WTC11 (cell line): Measurements from ENCODE around the gene PREX1.

Source experiments
- ATF1 ChIP-seq: sonication (generic); formaldehyde crosslinking; IDR thresholded peaks from 2 replicates; pipeline ENCODE4 v1.8.1; 2023; ENCODE audit warnings: mild to moderate bottlenecking, moderate library complexity, missing genetic modification reagents
- ATF3 ChIP-seq: sonication (generic); formaldehyde crosslinking; conservative IDR thresholded peaks from 2 replicates; pipeline ENCODE4 v1.8.1; 2022; ENCODE audit warnings: mild to moderate bottlenecking, missing genetic modification reagents
- CTCF ChIP-seq: fragments of 200-600 bp; IDR thresholded peaks from 2 replicates; pipeline ENCODE4 v1.8.0; 2022; ENCODE audit warnings: antibody characterized with exemption
- IRF1 ChIP-seq: sonication (generic); formaldehyde crosslinking; IDR thresholded peaks from 2 replicates; pipeline ENCODE4 v1.8.0; 2023; ENCODE audit warnings: missing genetic modification reagents
- JUN ChIP-seq: sonication (generic); formaldehyde crosslinking; IDR thresholded peaks from 2 replicates; pipeline ENCODE4 v1.8.0; 2023; ENCODE audit warnings: mild to moderate bottlenecking, missing genetic modification reagents
- NFATC4 ChIP-seq: fragments of 250-450 bp; sonication (Bioruptor Pico); IDR thresholded peaks from 2 replicates; pipeline ENCODE4 v1.9.0; 2021; ENCODE audit warnings: mild to moderate bottlenecking
- NR1H2 ChIP-seq: sonication (generic); formaldehyde crosslinking; IDR thresholded peaks from 2 replicates; pipeline ENCODE4 v1.9.0; 2021; ENCODE audit warnings: mild to moderate bottlenecking, moderate library complexity, missing genetic modification reagents
- NR2C2 ChIP-seq: sonication (generic); formaldehyde crosslinking; IDR thresholded peaks from 2 replicates; pipeline ENCODE4 v1.8.0; 2022; ENCODE audit warnings: mild to moderate bottlenecking, missing genetic modification reagents
- TEAD4 ChIP-seq: sonication (generic); formaldehyde crosslinking; IDR thresholded peaks from 2 replicates; pipeline ENCODE4 v1.8.0; 2022; ENCODE audit warnings: mild to moderate bottlenecking, missing genetic modification reagents
- USF1 ChIP-seq: sonication (generic); formaldehyde crosslinking; IDR thresholded peaks from 2 replicates; pipeline ENCODE4 v1.8.0; 2022; ENCODE audit warnings: mild to moderate bottlenecking, missing genetic modification reagents
- USF2 ChIP-seq: sonication (generic); formaldehyde crosslinking; IDR thresholded peaks from 2 replicates; pipeline ENCODE4 v1.8.1; 2023; ENCODE audit warnings: mild to moderate bottlenecking, missing genetic modification reagents, moderate library complexity
- ZNF121 ChIP-seq: sonication (generic); formaldehyde crosslinking; IDR thresholded peaks from 2 replicates; pipeline ENCODE4 v1.8.0; 2023; ENCODE audit warnings: missing genetic modification reagents
- ZNF232 ChIP-seq: sonication (generic); formaldehyde crosslinking; IDR thresholded peaks from 2 replicates; pipeline ENCODE4 v1.8.0; 2022; ENCODE audit warnings: mild to moderate bottlenecking, missing genetic modification reagents
- ZNF423 ChIP-seq: fragments of 250-450 bp; sonication (Bioruptor Pico); IDR thresholded peaks from 2 replicates; pipeline ENCODE4 v2.1.2; 2022; ENCODE audit warnings: mild to moderate bottlenecking, moderate library complexity

- TF ChIP-seq ZNF121 (CRISPR knock-in tag), result no peak
- TF ChIP-seq JUN, result no peak
- no peak for TF ChIP-seq CTCF
- TF ChIP-seq TEAD4 (CRISPR knock-in tag), result no peak
- no peak for TF ChIP-seq ZNF232 (CRISPR knock-in tag)
- TF ChIP-seq ATF3 (CRISPR knock-in tag), result no peak
- TF ChIP-seq IRF1, result no peak
- TF ChIP-seq ATF1 (CRISPR knock-in tag), result no peak
- TF ChIP-seq ZNF423, result no peak
- TF ChIP-seq USF2 (CRISPR knock-in tag), result no peak
- no peak for TF ChIP-seq USF1 (CRISPR knock-in tag)
- no peak for TF ChIP-seq NFATC4 (CRISPR knock-in tag)
- no peak for TF ChIP-seq NR1H2
- TF ChIP-seq NR2C2, result no peak
Observed at GRCh38 chr20:48866936-48867335, 39.1 kb upstream of the PREX1 start.
